Measurements from ENCODE around the gene RNASEH2A. TPM values are rescaled to one million over a fixed set of nuclear protein-coding genes. Genes with fewer than 3 reads are reported as not detected.

Gene RNASEH2A
- total RNA-seq, 1 experiment from 2014 or later, result 120 TPM

- intact Hi-C loops (cut with micrococcal nuclease), result no loop called here
- DNase-seq (peak; percentile 68), ATAC-seq (peak; percentile 32)
- H3K4me1 ChIP-seq (ENCODE audit: insufficient read depth, low read length), result peaks cover 65% of the 10 kb centered on the region
- no peaks in the 10 kb centered on the region for H3K79me2 ChIP-seq (ENCODE audit: low read length)
- H3F3A ChIP-seq (ENCODE audit: low read length, unreplicated experiment), result peaks cover 5% of the 10 kb centered on the region
- peak overlapping the region; percentile 69 for H3K4me3 ChIP-seq (ENCODE audit: low read length)
- peak overlapping the region; percentile 90 for H3K4me2 ChIP-seq (ENCODE audit: low read length)
- ChIA-PET CTCF (interaction anchor here (0.8 to 0.9 kb wide), 2 partner anchors 9 to 16 kb away, joined by 4 to 5 read pairs; partner anchors contain the start of gene JUNB), POLR2A (ENCODE audit: unreplicated experiment) (no interaction called here)
- H2AFZ ChIP-seq (ENCODE audit: low read length), result peak overlapping the region; percentile 93
- H4K20me1 ChIP-seq (ENCODE audit: low read length), result no peaks in the 10 kb centered on the region
- H3K9me2 ChIP-seq (replicated peaks; ENCODE audit: low read length), result no peaks in the 10 kb centered on the region
- H3K9ac ChIP-seq (ENCODE audit: low read length), result peak overlapping the region; percentile 73
- H3K9me3 ChIP-seq (ENCODE audit: low read length), result no peaks in the 10 kb centered on the region
- H3K36me3 ChIP-seq (ENCODE audit: low read depth, low read length), result no peaks in the 10 kb centered on the region
- TF ChIP-seq EZH2phosphoT487 (IDR thresholded peaks at IDR 0.05; ENCODE audit: borderline replicate concordance, low read length), result no peak
- no peak for TF ChIP-seq EZH2 (IDR thresholded peaks at IDR 0.05; ENCODE audit: low read length, unreplicated experiment)
- TF ChIP-seq CTCF (conservative IDR thresholded peaks at IDR 0.05; ENCODE audit: low read depth, low read length), result 0 out of 2 replicates have a peak, but pooled peaks have one; percentile 9
- BruUV-seq (replicated peaks), result no TSS peak
- H3K27ac ChIP-seq (ENCODE audit: low read length), result peak overlapping the region; percentile 80
- no peaks in the 10 kb centered on the region for H3K27me3 ChIP-seq (ENCODE audit: low read length)
Observed at GRCh38 chr19:12782424-12783290, 23.7 kb upstream of the RNASEH2A start.

GRCh38 chr19:12783291-12783848 lies 23.0 kb upstream of the RNASEH2A start:
- Histone ChIP-seq H3K9me2 (replicated peaks; ENCODE audit: low read length) (no peaks in the 10 kb centered on the region), H3K9ac (ENCODE audit: low read length) (peak overlapping the region; percentile 73), H2AFZ (ENCODE audit: low read length) (peak overlapping the region; percentile 93; the same call in 1 of the 2 replicates), H3K4me2 (ENCODE audit: low read length) (peak overlapping the region; percentile 90), H3F3A (ENCODE audit: low read length, unreplicated experiment) (peaks cover 5% of the 10 kb centered on the region), H3K9me3 (ENCODE audit: low read length) (no peaks in the 10 kb centered on the region), H3K36me3 (ENCODE audit: low read depth, low read length) (no peaks in the 10 kb centered on the region), H3K79me2 (ENCODE audit: low read length) (no peaks in the 10 kb centered on the region), H3K4me3 (ENCODE audit: low read length) (peak overlapping the region; percentile 69), H3K27me3 (ENCODE audit: low read length) (no peaks in the 10 kb centered on the region), H4K20me1 (ENCODE audit: low read length) (no peaks in the 10 kb centered on the region), H3K27ac (ENCODE audit: low read length) (peak overlapping the region; percentile 80), H3K4me1 (ENCODE audit: insufficient read depth, low read length) (peaks cover 69% of the 10 kb centered on the region)
- intact Hi-C loops (cut with micrococcal nuclease), result no loop called here
- TF ChIP-seq EZH2 (IDR thresholded peaks at IDR 0.05; ENCODE audit: low read length, unreplicated experiment) (no peak), CTCF (conservative IDR thresholded peaks at IDR 0.05; ENCODE audit: low read depth, low read length) (no peak), EZH2phosphoT487 (IDR thresholded peaks at IDR 0.05; ENCODE audit: borderline replicate concordance, low read length) (no peak)
- TSS peak; percentile 57 for BruUV-seq (replicated peaks)
- ATAC-seq (no peak), DNase-seq (no peak)
- CTCF ChIA-PET, result interaction anchor here (0.8 to 0.9 kb wide), 2 partner anchors 8 to 17 kb away, joined by 4 to 5 read pairs; partner anchors contain the start of gene JUNB
- POLR2A ChIA-PET (ENCODE audit: unreplicated experiment), result no interaction called here
